ENCODE data around the gene NTN1. TPM values are rescaled to one million over a fixed set of nuclear protein-coding genes. Genes with fewer than 3 reads are reported as not detected.
"Not testable (repeated sequence)": the region's sequence is repeated elsewhere in the genome, so short reads cannot be mapped to it uniquely, and the experiment has no call there.

The NTN1 gene
- total RNA-seq, 2 donors from 2014 or later = 17.0 to 40.4 TPM

GRCh38 chr17:9098242-9098825 is 77.0 kb downstream of the NTN1 start:
- Histone ChIP-seq H3K27ac (ENCODE audit: low read depth, low read length) (no peak overlapping the region), H3K4me3 (ENCODE audit: low read length) (no peak overlapping the region), H3K9ac (ENCODE audit: extremely low read depth, low read length, poor library complexity, severe bottlenecking) (no peak overlapping the region), H3K4me1 (ENCODE audit: control insufficient read depth, insufficient read depth, low read length) (no peaks in the 10 kb centered on the region), H3K36me3 (ENCODE audit: control insufficient read depth, insufficient read depth, low read length) (peaks cover 12% of the 10 kb centered on the region), H3K27me3 (ENCODE audit: control insufficient read depth, insufficient read depth, low read length, poor library complexity, severe bottlenecking) (no peaks in the 10 kb centered on the region), H3K9me3 (ENCODE audit: control insufficient read depth, low read length) (peaks cover 23% of the 10 kb centered on the region)
- Mint-ChIP-seq H3K9me3 (peaks cover 14% of the 10 kb centered on the region), H3K4me3 (no peak overlapping the region), H3K36me3 (ENCODE audit: low read depth) (peaks cover 23% of the 10 kb centered on the region), H3K4me1 (no peaks in the 10 kb centered on the region), H3K27me3 (ENCODE audit: insufficient read depth) (no peaks in the 10 kb centered on the region), H3K27ac (no peak overlapping the region)
- DNase-seq = no peak
- WGBS, 2 experiments (ENCODE audit: insufficient coverage in 1 of 2, insufficient read length in 1 of 2) = 93 to 100% methylated on average over 3 to 4 of the region's 6 CpGs
- TF ChIP-seq CTCF (conservative IDR thresholded peaks at IDR 0.05) = no peak

GRCh38 chr17:9101356-9101755 is 80.0 kb downstream of the NTN1 start:
- Histone ChIP-seq H3K36me3 (ENCODE audit: control insufficient read depth, insufficient read depth, low read length) (peaks cover 12% of the 10 kb centered on the region), H3K4me3 (ENCODE audit: low read length) (no peak overlapping the region), H3K9ac (ENCODE audit: extremely low read depth, low read length, poor library complexity, severe bottlenecking) (no peak overlapping the region), H3K9me3 (ENCODE audit: control insufficient read depth, low read length) (peaks cover 14% of the 10 kb centered on the region), H3K27me3 (ENCODE audit: control insufficient read depth, insufficient read depth, low read length, poor library complexity, severe bottlenecking) (no peaks in the 10 kb centered on the region), H3K4me1 (ENCODE audit: control insufficient read depth, insufficient read depth, low read length) (no peaks in the 10 kb centered on the region), H3K27ac (ENCODE audit: low read depth, low read length) (no peak overlapping the region)
- no peak overlapping the region for H3K27ac Mint-ChIP-seq
- no peaks in the 10 kb centered on the region for H3K27me3 Mint-ChIP-seq (ENCODE audit: insufficient read depth)
- no peak overlapping the region for H3K4me3 Mint-ChIP-seq
- H3K9me3 Mint-ChIP-seq = peaks cover 6% of the 10 kb centered on the region
- TF ChIP-seq CTCF (conservative IDR thresholded peaks at IDR 0.05) = no peak
- peaks cover 11% of the 10 kb centered on the region for H3K4me1 Mint-ChIP-seq
- WGBS, 2 experiments (ENCODE audit: insufficient coverage in 1 of 2, insufficient read length in 1 of 2) = 94% methylated on average over 1 of the region's 1 CpG; no CpG with 5 or more reads in 1 of the 2 experiments
- peaks cover 13% of the 10 kb centered on the region for H3K36me3 Mint-ChIP-seq (ENCODE audit: low read depth)
- DNase-seq = no peak

GRCh38 chr17:9103193-9103592 is 81.9 kb downstream of the NTN1 start:
- not testable (repeated sequence) for H3K27me3 ChIP-seq (ENCODE audit: control insufficient read depth, insufficient read depth, low read length, poor library complexity, severe bottlenecking); H3K36me3 Mint-ChIP-seq (ENCODE audit: low read depth); H3K27me3 Mint-ChIP-seq (ENCODE audit: insufficient read depth); DNase-seq; H3K27ac Mint-ChIP-seq; H3K27ac ChIP-seq (ENCODE audit: low read depth, low read length); H3K4me1 ChIP-seq (ENCODE audit: control insufficient read depth, insufficient read depth, low read length); H3K4me3 ChIP-seq (ENCODE audit: low read length); H3K9me3 Mint-ChIP-seq; H3K9ac ChIP-seq (ENCODE audit: extremely low read depth, low read length, poor library complexity, severe bottlenecking); H3K4me3 Mint-ChIP-seq
- Histone ChIP-seq H3K9me3 (ENCODE audit: control insufficient read depth, low read length) (peaks cover 14% of the 10 kb centered on the region), H3K36me3 (ENCODE audit: control insufficient read depth, insufficient read depth, low read length) (peaks cover 12% of the 10 kb centered on the region)
- peaks cover 16% of the 10 kb centered on the region for H3K4me1 Mint-ChIP-seq
- 85 to 96% methylated on average over 2 to 3 of the region's 3 CpGs for WGBS, 2 experiments (ENCODE audit: insufficient coverage in 1 of 2, insufficient read length in 1 of 2)
